ENCODE data around the gene CPLX1.
"Not testable (repeated sequence)": the region's sequence is repeated elsewhere in the genome, so short reads cannot be mapped to it uniquely, and the experiment has no call there.

The CPLX1 gene

DNA sequence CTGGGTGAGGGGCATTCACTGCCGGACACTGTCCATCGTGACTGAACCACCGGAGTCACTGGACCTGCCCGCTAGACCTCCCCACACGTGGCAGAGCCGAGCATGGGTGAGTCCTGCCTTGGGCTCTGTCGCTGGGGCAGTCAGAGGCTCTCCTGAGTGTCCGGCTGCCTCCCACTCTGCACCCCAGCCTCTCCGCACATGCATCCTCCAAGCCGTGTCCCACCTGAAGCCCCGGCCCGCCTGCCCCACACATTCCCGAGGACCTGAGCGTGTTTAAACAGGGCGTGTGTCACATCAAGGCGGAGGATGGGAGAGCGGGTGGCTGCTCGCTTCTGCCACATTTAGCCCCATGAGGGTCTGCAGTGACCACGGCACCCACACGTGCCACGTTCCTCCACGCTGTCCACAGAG, 4.7 kb downstream of the CPLX1 start:
- DNase-seq (ENCODE audit: low read depth in 1 of 2, low spot score in 1 of 2) = no peak

DNA sequence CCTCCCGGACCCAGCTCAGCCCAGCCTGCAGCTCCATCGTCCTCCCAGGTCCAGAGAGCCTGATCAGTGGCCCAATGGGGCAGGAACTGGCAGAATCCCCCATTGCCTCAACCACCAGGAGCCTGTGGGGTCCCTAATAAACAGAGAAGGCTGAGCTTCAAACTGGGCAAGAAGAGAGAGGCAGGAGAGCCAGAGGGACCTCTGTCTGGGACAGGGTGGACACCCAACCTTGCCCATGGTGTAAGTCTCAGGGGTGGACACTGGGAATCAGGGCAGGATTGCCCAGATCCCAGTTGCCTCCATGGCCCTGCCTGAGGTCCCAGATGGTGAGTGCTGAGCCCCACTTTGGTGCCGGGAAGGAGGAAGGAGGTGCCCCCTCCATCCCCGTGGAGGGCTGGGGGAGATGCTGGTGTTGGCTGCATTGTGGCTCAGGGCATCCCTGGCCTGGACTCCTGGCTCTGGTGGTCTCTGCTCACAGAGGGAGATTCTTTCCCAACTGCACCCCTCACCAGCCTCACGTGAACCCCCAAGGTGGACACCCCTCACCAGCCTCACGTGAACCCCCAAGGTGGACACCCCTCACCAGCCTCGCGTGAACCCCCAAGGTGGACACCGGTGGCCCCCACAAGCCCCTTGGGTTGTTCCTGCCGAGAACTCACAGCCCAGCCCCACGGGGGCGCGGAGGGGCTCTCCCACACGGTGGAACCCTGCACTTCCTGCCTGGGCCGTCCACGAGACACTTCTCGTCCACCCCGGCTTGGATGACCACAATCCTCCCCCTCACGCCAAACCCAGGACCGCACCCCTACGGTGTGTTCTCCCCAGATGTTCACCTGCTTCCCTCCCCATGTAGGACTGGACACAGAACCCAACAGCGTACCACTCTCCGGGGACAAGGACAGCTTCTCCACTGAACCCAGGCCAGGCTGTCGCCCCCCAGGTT, 5.4 kb downstream of the CPLX1 start:
- no peak for DNase-seq (ENCODE audit: low read depth in 1 of 2, low spot score in 1 of 2)

DNA sequence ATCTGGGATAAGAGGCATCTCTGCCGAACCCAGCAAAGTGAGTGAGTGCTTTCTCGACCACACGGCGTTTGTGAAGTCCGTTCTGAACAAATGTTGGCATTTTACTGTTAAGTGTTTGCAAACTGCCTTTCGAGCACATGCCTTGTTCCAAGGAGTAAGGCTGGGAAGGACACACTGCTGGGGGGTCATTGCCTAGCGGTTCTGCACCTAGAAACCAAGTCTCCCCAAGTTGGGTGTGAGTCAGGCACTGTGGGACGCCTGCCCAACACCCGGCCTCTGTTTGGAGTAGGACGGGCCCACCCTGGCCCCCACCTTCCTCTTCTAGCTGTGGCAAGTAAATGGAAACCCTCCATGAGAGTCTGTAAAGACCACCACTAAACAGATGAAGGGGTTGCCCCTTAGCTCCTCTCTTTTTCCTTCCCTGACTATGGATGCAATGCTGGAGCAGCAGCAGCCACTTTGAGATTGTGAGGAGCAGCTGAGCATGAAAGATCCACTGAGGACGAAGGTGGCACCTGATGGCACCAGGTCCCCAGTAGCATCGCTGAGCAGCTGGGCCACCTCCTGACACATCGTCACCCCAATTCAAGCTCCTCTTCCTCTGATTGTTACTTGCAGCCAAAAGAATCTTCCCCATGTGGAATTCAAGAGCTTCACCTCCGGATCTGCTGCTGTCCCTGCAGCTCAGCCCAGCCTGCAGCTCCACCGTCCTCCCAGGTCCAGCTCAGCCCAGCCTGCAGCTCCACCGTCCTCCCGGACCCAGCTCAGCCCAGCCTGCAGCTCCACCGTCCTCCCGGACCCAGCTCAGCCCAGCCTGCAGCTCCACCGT, 6.3 kb downstream of the CPLX1 start:
- no peak for DNase-seq (ENCODE audit: low read depth in 1 of 2, low spot score in 1 of 2)

DNA sequence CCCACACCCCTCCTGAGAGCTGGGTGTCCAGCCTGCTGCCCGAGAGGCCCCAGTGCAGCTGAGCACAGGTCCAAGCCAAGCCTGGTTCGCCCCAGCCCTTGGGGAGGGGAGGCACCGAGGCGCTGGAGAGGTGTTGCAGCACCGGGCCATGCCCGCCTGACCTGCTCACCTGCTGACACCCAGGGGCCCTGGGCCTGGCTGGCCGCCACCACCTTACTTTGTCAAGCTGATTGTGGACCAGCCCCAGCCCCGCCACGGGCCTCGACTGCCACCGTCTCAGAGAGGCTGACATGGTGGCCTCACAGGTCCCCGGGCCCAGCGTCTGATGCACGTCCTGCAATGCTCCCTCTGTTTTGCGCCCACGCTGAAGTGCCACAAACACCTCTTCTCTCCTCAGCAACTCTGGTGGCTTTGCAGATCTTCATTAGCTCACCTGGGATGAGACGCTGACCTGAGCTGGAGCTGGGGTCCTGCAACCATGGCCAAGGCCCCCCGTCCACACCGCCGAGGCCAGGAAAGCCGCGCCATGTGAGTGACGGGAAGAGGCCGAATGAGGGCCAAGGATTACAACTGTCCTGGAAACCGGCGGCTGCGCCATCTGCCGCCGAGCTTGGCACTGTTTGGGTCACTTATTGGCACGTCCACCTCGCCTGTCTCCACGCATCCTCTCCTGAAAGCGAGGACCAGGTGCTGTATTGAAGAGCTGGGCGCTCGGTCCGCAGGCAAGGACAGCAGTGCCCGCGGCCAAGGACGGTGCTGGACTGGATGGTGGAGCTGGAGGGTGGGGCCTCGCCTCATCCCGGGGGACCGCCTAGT, 7.6 kb downstream of the CPLX1 start:
- DNase-seq (ENCODE audit: low read depth in 1 of 2, low spot score in 1 of 2) = no peak

DNA sequence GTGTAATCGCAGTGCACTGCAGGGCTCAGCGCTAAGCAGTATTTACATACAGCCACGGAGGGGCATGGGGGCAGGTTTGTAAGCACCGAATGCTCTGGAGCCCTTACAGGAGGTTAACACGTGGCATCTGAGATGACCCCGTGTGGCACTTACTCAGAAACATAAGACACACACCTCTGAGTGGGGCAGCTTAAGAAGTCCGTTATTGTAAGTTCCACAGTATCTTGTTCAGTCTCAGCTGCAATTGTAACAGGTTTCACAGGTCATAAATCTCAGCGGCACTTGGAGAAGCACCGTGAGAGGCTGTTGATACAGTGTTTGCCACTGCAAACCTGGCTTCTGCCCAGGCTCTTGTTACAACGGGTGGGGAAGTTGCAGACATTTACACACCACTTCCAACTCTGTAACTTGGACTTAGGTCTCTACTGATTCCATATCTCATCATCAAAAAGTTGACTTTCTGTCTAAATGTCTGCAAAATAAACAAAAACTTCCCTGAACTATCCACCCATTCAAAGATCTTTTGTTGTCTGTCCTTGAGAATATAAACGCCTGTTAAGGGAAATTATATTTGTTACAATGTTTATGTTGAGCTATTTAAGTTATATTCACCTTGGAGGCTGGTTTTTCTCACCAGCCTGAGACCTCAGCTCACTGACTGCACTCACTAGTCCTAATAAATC, 10.3 kb downstream of the CPLX1 start:
- no peak for DNase-seq (ENCODE audit: low read depth in 1 of 2, low spot score in 1 of 2)

DNA sequence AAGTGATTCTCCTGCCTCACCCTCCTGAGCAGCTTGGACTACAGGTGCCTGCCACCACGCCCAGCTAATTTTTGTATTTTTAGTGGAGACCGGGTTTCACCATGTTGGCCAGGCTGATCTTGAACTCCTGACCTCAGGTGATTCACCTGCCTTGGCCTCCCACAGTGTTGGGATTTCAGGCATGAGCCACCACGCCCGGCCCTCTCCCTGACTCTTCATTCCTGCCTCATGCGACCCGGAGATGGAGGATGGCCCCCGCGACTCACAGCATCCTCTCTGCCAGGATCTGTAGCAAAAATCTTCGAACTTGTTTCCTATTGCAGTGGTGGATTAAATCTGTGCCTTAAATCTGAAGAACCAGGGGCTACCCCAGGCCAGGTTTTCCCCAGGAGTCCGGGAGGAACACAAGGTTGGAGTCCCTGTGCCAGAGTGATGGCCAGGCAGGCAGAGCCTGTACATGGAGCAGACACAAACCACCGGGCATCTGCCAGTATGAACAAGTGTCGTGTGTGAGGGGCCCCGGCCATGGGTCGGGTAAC, 11.5 kb downstream of the CPLX1 start:
- DNase-seq (ENCODE audit: low read depth in 1 of 2, low spot score in 1 of 2) = no peak

DNA sequence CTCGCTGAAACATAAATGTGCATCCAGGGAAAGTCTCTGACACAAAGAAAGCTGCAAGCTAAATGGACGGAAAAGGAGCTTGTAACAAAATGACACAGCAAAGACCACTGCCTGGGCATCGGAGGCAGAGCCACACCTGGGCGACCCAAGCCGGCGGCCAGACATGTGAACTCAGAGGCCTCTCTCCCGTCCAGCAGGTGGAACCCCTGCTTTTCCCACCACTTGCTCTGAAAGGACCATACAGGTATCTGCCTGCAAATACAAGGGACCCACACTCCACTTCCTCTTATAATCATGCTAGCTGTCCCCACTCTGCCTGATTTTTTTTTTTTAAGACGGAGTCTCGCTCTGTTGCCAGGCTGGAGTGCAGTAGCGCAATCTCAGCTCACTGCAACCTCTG, 12.0 kb downstream of the CPLX1 start:
- no peak for DNase-seq (ENCODE audit: low read depth in 1 of 2, low spot score in 1 of 2)

DNA sequence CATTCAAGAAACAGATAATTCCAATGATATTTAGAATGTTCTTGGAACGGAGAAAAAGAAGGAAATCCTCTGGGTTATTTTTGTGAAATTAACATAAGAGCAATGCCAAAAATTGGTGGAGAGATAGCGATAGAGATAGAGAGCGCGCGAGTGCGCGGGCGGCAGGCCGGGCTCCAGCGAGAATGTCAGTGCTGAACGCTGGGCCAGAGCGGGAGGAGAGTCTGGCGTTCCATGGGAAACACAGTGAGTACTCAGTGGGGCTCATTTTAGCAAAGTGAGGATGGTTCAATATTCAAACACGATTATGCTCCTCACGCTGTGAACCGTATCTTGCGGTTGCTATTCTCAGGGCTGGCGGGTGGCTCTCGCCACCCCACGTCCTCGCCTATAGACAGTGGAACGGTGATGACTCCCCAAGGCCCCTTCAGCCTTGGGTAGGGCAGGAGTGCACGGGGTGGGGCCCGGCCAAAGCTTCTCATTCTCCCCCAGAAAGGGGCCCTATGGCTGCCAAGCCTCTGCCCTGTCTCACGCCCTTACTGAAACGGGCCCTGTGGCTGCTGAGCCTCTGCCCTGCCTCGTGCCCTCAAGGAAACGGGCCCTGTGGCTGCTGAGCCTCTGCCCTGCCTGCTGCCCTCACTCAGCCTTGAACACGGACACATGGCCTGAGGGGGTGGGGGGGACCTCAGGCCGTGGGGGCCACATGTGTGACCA, 16.9 kb downstream of the CPLX1 start:
- no peak for DNase-seq (ENCODE audit: low read depth in 1 of 2, low spot score in 1 of 2)

DNA sequence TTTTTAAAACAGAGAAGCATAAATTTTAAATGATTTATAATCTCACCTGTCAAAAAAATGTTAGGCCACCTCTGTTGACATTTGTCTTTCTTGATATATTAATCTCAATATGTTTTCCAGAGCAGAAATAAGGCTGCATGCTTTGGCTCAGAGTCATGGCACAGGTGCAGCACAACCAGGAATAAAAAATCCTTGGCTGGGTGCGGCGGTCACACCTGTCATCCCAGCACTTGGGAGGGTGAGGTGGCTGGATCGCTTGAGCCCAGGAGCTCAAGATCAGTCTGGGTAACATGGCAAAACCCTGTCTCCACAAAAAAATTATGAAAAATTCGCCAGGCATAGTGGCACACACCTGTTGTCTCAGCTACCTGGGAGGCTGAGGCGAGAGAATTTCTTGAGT, 18.1 kb downstream of the CPLX1 start:
- no peak for DNase-seq (ENCODE audit: low read depth in 1 of 2, low spot score in 1 of 2)

DNA sequence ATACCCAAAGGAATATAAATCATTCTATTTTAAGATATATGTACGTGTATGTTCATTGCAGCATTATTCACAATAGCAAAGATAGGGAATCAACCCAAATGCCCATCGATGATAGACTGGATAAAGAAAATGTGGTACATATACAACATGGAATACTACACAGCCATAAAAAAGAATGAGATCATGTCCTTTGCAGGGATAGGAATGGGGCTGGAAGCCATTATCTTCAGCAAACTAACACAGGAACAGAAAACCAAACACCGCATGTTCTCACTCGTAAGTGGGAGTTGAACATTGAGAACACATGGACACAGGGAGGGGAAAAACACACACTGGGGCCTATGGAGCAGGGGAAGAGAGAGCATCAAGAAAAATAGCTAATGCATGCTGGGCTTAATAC, 18.9 kb downstream of the CPLX1 start:
- DNase-seq (ENCODE audit: low read depth in 1 of 2, low spot score in 1 of 2) = not testable (repeated sequence)

DNA sequence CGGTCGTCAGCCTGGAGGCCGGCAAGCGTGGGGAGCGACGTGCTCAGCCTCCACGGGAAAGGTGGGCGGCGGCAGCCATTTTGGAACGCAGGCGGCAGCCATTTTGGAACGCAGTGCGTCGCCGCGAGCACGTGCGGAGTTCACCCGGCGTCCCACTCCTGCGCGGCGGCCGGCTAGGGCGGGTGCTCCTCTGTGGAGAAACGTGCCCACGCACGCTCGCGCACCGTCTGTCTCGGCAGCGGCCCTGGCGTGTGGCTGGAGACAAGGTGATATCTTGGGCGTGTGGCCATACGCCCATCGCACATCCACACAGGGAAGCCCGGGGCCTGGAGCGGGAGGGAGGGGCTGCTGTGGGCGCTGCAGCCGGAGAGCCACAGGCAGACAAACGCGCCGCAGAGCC, 21.1 kb downstream of the CPLX1 start:
- no peak for DNase-seq (ENCODE audit: low read depth in 1 of 2, low spot score in 1 of 2)

DNA sequence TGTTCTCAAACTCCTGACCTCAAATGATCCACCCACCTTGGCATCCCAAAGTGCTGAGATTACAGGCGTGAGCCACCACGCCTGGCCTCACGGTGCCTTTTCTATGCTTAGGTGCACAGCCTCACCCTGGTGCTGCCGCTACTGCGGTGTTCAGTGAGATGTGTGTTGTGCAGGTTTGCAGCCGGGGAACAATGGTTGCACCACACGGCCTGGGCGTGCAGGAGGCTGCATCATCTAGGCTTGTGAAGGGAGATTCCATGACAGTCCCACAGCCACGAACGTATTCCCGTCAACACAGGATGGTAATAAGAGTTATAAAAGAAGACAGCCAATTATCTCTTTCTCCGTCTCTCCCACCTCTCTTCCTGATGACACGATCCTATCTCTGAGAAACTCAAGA, 22.0 kb downstream of the CPLX1 start:
- no peak for DNase-seq (ENCODE audit: low read depth in 1 of 2, low spot score in 1 of 2)

DNA sequence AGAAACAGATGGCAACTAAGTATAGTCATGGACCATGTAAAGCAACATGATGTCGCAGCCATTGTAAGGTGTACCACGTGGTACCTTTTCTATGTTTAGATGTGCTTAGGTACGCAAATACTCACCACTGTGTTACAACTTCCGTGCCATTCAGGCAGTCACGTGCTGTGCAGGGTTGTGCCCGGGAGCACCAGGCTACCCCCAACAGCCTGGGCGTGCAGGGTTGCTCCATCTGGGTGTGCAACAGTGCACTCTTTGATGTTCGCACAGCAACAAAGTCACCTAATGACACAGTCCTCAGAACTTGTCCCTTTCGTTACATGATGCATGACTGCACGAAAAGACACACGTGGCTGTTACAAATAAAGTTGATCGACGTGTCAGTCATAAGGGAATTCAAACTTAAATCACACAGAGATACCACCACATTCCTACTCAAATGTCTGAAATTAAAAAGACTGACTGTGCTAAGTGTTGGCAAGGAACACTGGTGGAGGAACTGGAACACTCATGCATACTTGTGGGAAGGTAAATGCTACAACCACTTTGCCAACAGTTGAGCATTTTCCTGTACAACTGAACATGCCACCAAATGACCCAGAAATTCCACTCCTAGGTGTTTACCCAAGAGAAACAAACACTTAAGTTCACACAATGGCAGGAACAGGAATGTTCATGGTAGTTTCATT, 24.3 kb downstream of the CPLX1 start:
- no peak for DNase-seq (ENCODE audit: low read depth in 1 of 2, low spot score in 1 of 2)

DNA sequence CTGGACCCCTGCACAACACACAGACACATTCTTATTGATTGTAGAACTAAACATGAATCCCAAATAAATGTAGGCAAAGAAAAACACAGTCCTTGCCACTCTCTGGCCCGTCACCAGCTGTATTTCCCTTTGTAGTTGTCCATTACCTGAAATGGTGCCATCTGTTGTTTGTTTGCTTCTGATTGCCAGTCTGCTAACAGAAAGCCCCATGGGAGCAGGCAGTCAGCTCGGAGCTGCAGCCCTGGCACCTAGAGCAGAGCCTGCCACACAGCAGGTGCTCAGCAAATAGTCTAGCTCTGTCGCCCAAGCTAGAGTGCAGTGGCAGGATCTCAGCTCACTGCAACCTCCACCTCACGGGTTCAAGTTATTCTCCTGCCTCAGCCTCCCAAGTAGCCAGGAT, 28.9 kb downstream of the CPLX1 start:
- DNase-seq (ENCODE audit: low read depth in 1 of 2, low spot score in 1 of 2) = no peak

DNA sequence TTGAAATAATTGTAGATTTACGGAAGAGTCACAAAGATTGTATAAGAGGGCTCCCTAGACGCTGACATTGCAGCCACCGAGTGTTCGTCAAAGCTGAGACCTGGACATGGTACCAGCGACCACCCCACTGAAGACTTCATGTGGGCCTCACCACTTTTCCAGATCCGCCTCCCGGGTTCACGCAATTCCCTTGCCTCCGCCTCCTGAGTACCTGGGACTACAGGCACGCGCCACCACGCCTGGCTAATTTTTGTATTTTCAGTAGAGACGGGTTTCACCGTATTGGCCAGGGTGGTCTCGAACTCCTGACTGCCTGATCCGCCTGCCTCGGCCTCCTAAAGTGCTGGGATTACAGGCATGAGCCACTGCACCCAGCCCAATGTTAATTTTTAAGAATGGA, 29.7 kb downstream of the CPLX1 start:
- DNase-seq (ENCODE audit: low read depth in 1 of 2, low spot score in 1 of 2) = no peak

DNA sequence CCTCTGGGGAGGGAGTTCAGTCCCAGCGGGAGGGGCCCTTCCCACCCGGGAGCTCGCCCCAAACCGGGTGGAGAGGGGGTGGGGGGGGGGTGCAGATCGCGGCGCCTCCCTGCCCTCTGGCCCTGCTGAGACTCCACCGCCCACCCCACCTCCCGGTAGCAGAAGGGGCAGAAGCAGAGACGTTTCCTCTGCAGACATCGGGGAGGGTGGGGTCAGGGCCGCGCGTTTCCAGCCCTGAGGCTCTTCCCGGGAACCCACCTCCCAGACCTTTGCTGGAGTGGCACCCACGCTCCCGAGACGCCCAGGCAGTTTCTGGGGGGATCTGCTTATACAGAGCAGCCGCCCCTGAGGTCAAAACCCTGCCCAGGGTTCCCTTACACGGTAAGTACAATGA, 30.2 kb downstream of the CPLX1 start:
- no peak for DNase-seq (ENCODE audit: low read depth in 1 of 2, low spot score in 1 of 2)

DNA sequence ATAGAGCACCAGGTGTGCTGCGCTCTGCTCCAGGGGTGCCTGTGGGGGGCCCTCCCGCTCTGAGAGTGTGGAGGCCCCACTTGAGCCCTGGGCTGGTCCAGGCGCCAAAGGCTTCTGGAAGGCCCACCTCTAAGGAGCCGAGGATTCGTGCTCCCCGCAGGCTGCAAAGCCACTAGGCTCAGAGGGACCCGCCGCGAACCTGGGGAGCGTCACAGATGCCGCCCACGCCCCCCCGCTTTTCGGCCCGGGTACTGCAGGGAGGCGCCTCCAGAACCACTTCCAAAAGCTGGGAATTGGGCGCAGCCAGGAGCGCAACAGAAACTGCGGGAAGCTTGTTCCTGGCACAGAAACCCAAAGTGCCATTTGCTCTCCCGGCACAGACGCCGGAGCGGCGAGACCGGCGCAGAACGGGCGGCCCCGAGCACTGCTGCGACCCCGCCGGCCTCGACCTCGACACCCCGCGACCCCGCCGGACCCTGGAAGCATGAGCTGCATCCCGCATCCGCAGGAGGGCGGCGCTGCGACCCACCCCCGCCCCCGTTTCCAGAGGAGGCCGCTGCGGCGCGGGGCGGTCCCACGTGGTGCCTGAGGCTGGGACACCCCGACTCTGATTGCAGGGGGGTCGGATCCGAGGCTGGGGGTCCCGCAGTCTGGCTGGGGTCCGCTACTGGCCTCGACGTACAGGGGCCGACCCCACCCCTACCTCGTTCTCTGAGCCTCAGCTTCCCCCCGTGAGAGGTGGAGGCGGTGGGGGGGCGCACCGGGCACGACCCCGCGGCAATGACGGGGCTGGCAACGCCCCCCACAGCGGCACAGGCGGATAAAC, 30.8 kb downstream of the CPLX1 start:
- no peak for DNase-seq (ENCODE audit: low read depth in 1 of 2, low spot score in 1 of 2)

DNA sequence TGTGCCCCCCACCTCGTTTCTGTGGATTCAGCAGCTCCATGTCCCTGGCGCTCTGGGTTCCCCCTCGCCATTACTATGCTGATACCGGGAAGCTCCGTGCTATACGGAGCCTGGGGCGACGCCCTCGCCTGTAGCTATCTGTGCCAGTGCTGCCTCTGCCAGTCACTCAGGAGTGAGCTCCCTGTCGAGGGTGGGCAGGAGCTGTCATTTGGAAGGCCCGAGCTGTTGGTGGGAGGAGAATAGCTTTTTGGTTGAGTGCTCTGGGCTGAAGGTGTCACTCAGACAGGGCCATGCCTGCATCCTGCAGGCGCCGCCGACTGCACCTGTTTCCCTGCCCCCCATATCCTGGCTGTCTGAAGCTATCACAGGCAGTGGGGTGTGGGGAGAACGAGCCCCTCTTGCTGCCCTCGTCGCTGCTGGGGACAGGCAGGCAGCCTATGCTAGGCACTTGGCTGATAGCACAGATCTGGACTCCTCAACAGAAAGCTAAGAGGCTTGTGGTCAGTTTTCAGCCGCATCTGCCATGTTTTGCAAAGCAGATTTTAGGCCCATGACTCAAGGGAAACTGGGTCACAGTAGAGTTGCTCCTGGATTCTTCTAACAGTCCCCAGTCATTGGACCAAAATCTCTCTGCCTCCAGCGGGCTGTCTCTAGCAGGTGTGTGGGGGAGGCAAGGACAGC, 31.8 kb downstream of the CPLX1 start:
- DNase-seq (ENCODE audit: low read depth in 1 of 2, low spot score in 1 of 2) = no peak
